Measurements from ENCODE around the gene CRBN.

CRBN gene

GRCh38 chr3:3179407-3180094, at the start of gene CRBN:
Gene CRBN (minus strand): TSS chr3:3179691. CDS start chr3:3179687, 4 bp downstream.
- peak; percentile 71 to 78 (median 76) for DNase-seq (ENCODE audit: low read depth in 3 of 3)

GRCh38 chr3:3227640-3228039, 48.1 kb upstream of the CRBN start:
- no peak for DNase-seq (ENCODE audit: low read depth in 3 of 3)

- DNase-seq (ENCODE audit: low read depth in 3 of 3) = no peak
Observed at GRCh38 chr3:3221528-3221927, 42.0 kb upstream of the CRBN start.

- no peak for DNase-seq (ENCODE audit: low read depth in 3 of 3)
Observed at GRCh38 chr3:3216401-3216800, 36.9 kb upstream of the CRBN start.

- DNase-seq (ENCODE audit: low read depth in 3 of 3) = no peak
Observed at GRCh38 chr3:3212781-3213440, 33.4 kb upstream of the CRBN start.

GRCh38 chr3:3209714-3210113, 30.2 kb upstream of the CRBN start:
- DNase-seq (ENCODE audit: low read depth in 3 of 3) = no peak

GRCh38 chr3:3209057-3209456, 29.6 kb upstream of the CRBN start:
- no peak for DNase-seq (ENCODE audit: low read depth in 3 of 3)

GRCh38 chr3:3201611-3202010, 22.1 kb upstream of the CRBN start:
- DNase-seq (ENCODE audit: low read depth in 3 of 3) = no peak

- DNase-seq (ENCODE audit: low read depth in 3 of 3) = no peak
Observed at GRCh38 chr3:3200632-3201212, 21.2 kb upstream of the CRBN start.

- no peak for DNase-seq (ENCODE audit: low read depth in 3 of 3)
Observed at GRCh38 chr3:3199306-3199705, 19.8 kb upstream of the CRBN start.

- DNase-seq (ENCODE audit: low read depth in 3 of 3) = no peak
Observed at GRCh38 chr3:3196148-3196861, 16.8 kb upstream of the CRBN start.

- no peak for DNase-seq (ENCODE audit: low read depth in 3 of 3)
Observed at GRCh38 chr3:3194861-3195260, 15.4 kb upstream of the CRBN start.

GRCh38 chr3:3192286-3192675, 12.8 kb upstream of the CRBN start:
- no peak for DNase-seq (ENCODE audit: low read depth in 3 of 3)

- DNase-seq (ENCODE audit: low read depth in 3 of 3) = no peak
Observed at GRCh38 chr3:3191675-3192285, 12.3 kb upstream of the CRBN start.

GRCh38 chr3:3189961-3190360, 10.5 kb upstream of the CRBN start:
- no peak for DNase-seq (ENCODE audit: low read depth in 3 of 3)

- DNase-seq (ENCODE audit: low read depth in 3 of 3) = no peak
Observed at GRCh38 chr3:3189102-3189727, 9.7 kb upstream of the CRBN start.

- DNase-seq (ENCODE audit: low read depth in 3 of 3) = no peak
Observed at GRCh38 chr3:3184876-3185275, 5.4 kb upstream of the CRBN start.

- DNase-seq (ENCODE audit: low read depth in 3 of 3) = no peak
Observed at GRCh38 chr3:3180456-3180855, 965 bp upstream of the CRBN start.

- no peak for DNase-seq (ENCODE audit: low read depth in 3 of 3)
Observed at GRCh38 chr3:3178498-3179328, 778 bp downstream of the CRBN start.

- no peak for DNase-seq (ENCODE audit: low read depth in 3 of 3)
Observed at GRCh38 chr3:3177861-3178497, 1.5 kb downstream of the CRBN start.

Measured in stimulated activated CD4-positive, alpha-beta T cell treated with anti-CD3 and anti-CD28 coated beads, TNF-alpha, amount 100 ng/mL, for 4 hours (primary cell).